ENCODE results near the gene C19orf85. TPM values are rescaled to one million over a fixed set of nuclear protein-coding genes. Genes with fewer than 3 reads are reported as not detected.
A peak's percentile ranks its signal among the peaks of the same experiment; 100 is the strongest.

The C19orf85 gene
- total RNA-seq, 1 donor from 2014 or later = not detected

DNA sequence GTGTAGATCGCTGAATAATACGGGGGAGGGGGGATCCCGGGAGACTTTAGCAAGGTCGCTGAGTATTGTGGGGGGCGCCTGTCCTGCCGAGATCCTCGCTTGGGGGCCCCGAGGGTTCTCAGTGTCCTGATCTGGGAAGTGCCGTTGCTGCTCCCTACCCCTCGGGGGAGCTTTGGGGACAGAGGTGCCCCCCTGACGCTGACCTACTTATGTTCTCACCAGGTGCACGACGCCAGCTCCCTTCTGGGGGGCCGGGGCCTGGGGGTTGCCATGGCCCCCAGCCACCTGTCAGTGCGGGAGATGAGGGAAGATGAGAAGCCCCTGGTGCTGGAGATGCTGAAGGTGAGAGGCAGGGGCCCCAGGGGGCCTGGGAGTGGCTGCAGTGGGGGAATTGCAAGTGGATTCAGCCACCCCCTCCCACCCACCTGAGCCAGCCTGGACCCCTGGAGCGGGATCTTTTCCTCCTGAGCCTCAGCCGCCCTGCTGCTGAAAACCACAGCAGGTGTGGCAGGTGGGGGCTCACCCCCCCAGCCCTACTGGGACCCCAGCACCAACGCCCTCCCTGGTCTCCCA, 21.0 kb upstream of the C19orf85 start:
- no peak for DNase-seq (ENCODE audit: low spot score)
- no peaks in the 10 kb centered on the region for H3K27me3 ChIP-seq
- H3K27ac Mint-ChIP-seq = peak overlapping the region; percentile 85
- peaks cover 5% of the 10 kb centered on the region for H3K27me3 Mint-ChIP-seq (ENCODE audit: insufficient read depth, low read depth)
- no peaks in the 10 kb centered on the region for H3K36me3 ChIP-seq
- peaks cover 25% of the 10 kb centered on the region for H4K20me1 ChIP-seq (ENCODE audit: low read depth)
- peak overlapping the region; percentile 85 for H3K4me3 Mint-ChIP-seq
- H3K4me1 Mint-ChIP-seq = peaks cover 23% of the 10 kb centered on the region
- H3K9ac ChIP-seq = peak overlapping the region; percentile 56
- H3K36me3 Mint-ChIP-seq = peaks cover 1% of the 10 kb centered on the region
- no peaks in the 10 kb centered on the region for H3K9me3 Mint-ChIP-seq
- peaks cover 14% of the 10 kb centered on the region for H3K79me2 ChIP-seq (ENCODE audit: low read depth)
- H3K9me3 ChIP-seq (ENCODE audit: low read depth) = no peaks in the 10 kb centered on the region
- H3F3A ChIP-seq (ENCODE audit: low read depth) = peaks cover 25% of the 10 kb centered on the region
- peaks cover 44% of the 10 kb centered on the region for H3K4me1 ChIP-seq
- no peak for TF ChIP-seq EZH2 (IDR thresholded peaks at IDR 0.05)
- TF ChIP-seq EZH2phosphoT487 (IDR thresholded peaks at IDR 0.05) = no peak
- TF ChIP-seq, protein P1, sequence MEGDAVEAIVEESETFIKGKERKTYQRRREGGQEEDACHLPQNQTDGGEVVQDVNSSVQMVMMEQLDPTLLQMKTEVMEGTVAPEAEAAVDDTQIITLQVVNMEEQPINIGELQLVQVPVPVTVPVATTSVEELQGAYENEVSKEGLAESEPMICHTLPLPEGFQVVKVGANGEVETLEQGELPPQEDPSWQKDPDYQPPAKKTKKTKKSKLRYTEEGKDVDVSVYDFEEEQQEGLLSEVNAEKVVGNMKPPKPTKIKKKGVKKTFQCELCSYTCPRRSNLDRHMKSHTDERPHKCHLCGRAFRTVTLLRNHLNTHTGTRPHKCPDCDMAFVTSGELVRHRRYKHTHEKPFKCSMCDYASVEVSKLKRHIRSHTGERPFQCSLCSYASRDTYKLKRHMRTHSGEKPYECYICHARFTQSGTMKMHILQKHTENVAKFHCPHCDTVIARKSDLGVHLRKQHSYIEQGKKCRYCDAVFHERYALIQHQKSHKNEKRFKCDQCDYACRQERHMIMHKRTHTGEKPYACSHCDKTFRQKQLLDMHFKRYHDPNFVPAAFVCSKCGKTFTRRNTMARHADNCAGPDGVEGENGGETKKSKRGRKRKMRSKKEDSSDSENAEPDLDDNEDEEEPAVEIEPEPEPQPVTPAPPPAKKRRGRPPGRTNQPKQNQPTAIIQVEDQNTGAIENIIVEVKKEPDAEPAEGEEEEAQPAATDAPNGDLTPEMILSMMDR (IDR thresholded peaks at IDR 0.05) = no peak
- H3K4me2 ChIP-seq = peak overlapping the region; percentile 95
- H2AFZ ChIP-seq (replicated peaks) = no peak overlapping the region
- no peak overlapping the region for H3K27ac ChIP-seq
- H3K4me3 ChIP-seq = peak overlapping the region; percentile 63

DNA sequence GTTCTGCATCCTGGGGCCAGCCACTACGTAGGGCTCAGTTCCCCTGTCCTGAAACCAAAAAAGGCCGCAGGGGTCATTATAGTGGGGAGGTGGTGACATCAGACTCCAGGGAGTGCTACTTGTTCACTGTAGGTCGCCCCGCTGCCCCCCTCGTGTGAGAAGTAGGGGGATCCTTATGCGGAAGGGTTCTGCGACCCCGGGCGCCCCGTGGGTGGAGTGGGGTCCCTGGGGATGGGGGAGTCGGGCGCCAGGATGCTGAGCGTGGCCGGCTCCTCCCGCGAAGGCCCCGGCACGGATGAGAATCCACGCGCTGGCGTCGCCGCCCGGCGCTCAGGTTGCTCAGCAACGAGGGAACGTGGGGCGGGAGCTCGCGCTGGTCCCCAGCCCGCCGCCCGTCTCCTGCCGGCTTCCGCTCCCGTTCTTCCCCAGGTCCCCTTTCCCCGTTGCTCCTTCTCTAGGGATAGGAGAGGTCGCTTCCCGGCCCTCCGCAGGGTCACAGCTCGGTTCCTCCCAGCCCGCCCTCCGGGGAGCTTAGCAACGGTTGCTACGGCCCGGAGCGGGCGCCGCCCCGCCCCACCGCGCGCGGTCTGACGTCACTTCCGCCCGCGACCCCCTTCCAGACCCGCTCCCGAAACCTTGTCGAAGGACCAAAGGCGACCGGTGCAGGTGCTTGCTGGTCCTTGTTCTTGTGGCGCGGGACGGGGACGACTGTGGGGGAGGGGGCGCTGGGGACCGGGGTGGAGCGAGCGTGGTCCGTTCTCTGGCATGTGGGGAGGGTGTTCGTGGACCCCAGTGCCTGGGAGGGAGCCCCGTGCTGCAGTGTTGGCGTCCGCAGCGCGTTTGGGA, 20.3 kb upstream of the C19orf85 start, which contains the start of gene NAT14:
TSS of gene NAT14 (plus strand) at position 596 of the 846 bp plus-strand sequence. CDS start 521 bp downstream, outside the sequence.
- Mint-ChIP-seq H3K27ac (peak within 1 kb of the TSS; percentile 85), H3K4me1 (peaks cover 26% of the 10 kb centered on the region), H3K9me3 (no peaks in the 10 kb centered on the region), H3K36me3 (peaks cover 2% of the 10 kb centered on the region), H3K4me3 (peak within 1 kb of the TSS; percentile 85), H3K27me3 (ENCODE audit: insufficient read depth, low read depth) (peaks cover 7% of the 10 kb centered on the region)
- Histone ChIP-seq H3K9ac (peak within 1 kb of the TSS; percentile 56), H3K9me3 (ENCODE audit: low read depth) (no peaks in the 10 kb centered on the region), H3K79me2 (ENCODE audit: low read depth) (peaks cover 14% of the 10 kb centered on the region), H2AFZ (replicated peaks) (no peak within 1 kb of the TSS), H4K20me1 (ENCODE audit: low read depth) (peaks cover 25% of the 10 kb centered on the region), H3K4me2 (peak within 1 kb of the TSS; percentile 95), H3K4me1 (peaks cover 46% of the 10 kb centered on the region), H3K36me3 (no peaks in the 10 kb centered on the region), H3K4me3 (peak within 1 kb of the TSS; percentile 63), H3K27ac (no peak within 1 kb of the TSS), H3F3A (ENCODE audit: low read depth) (peaks cover 28% of the 10 kb centered on the region), H3K27me3 (no peaks in the 10 kb centered on the region)
- no peak for TF ChIP-seq EZH2 (IDR thresholded peaks at IDR 0.05)
- no peak for TF ChIP-seq EZH2phosphoT487 (IDR thresholded peaks at IDR 0.05)
- TF ChIP-seq, protein P1 (IDR thresholded peaks at IDR 0.05) = no peak
- peak; percentile 95 for DNase-seq (ENCODE audit: low spot score)

DNA sequence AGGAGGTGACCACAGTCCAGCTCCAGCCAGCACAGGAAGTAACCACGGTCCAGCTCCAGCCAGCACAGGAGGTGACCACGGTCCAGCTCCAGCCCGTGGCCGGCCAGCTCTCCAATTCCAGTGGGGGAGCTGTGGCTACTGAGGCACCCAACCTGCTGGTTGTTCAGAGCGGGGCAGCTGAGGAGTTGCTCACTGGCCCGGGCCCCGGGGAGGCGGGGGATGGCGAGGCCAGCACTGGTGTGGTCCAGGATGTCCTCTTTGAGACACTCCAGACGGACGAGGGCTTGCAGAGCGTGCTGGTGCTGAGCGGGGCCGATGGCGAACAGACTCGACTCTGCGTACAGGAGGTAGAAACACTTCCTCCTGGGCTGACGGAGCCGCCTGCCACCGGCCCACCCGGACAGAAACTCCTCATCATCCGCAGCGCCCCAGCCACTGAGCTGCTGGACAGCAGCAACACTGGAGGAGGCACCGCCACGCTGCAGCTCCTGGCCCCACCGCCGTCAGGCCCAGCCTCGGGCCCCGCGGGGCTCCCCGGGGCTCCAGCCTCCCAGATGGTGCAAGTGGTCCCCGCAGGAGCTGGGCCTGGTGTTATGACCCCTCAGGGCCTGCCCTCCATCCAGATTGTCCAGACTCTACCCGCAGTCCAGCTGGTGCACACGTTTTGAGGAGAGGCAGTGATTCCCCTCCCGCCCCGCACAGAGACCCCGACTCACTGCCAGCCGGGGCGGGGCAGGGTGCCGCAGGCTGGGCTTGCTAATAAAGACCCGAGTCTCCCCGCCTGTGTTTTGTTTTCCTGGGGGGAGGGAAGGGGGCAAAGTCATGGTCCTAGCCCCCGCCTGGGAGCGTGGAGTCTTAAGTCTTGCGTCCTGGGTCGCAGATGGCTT, 19.4 kb upstream of the C19orf85 start:
- no peaks in the 10 kb centered on the region for H3K9me3 Mint-ChIP-seq
- no peak overlapping the region for H3K27ac ChIP-seq
- peaks cover 28% of the 10 kb centered on the region for H3K4me1 Mint-ChIP-seq
- H3K4me2 ChIP-seq = peak overlapping the region; percentile 95
- peaks cover 2% of the 10 kb centered on the region for H3K36me3 Mint-ChIP-seq
- H4K20me1 ChIP-seq (ENCODE audit: low read depth) = peaks cover 25% of the 10 kb centered on the region
- no peak overlapping the region for H3K27ac Mint-ChIP-seq
- no peak overlapping the region for H2AFZ ChIP-seq (replicated peaks)
- H3K4me3 ChIP-seq = peak overlapping the region; percentile 63
- H3K79me2 ChIP-seq (ENCODE audit: low read depth) = peaks cover 14% of the 10 kb centered on the region
- H3K9ac ChIP-seq = no peak overlapping the region
- TF ChIP-seq EZH2phosphoT487 (IDR thresholded peaks at IDR 0.05) = no peak
- no peak for TF ChIP-seq EZH2 (IDR thresholded peaks at IDR 0.05)
- TF ChIP-seq, protein P1 (IDR thresholded peaks at IDR 0.05) = no peak
- H3K36me3 ChIP-seq = no peaks in the 10 kb centered on the region
- H3K4me3 Mint-ChIP-seq = peak overlapping the region; percentile 82
- H3K27me3 ChIP-seq = no peaks in the 10 kb centered on the region
- DNase-seq (ENCODE audit: low spot score) = no peak
- H3K4me1 ChIP-seq = peaks cover 39% of the 10 kb centered on the region
- peaks cover 8% of the 10 kb centered on the region for H3K27me3 Mint-ChIP-seq (ENCODE audit: insufficient read depth, low read depth)
- no peaks in the 10 kb centered on the region for H3K9me3 ChIP-seq (ENCODE audit: low read depth)
- peaks cover 28% of the 10 kb centered on the region for H3F3A ChIP-seq (ENCODE audit: low read depth)
